ENCODE data around the gene TMEM60.

The TMEM60 gene

DNA sequence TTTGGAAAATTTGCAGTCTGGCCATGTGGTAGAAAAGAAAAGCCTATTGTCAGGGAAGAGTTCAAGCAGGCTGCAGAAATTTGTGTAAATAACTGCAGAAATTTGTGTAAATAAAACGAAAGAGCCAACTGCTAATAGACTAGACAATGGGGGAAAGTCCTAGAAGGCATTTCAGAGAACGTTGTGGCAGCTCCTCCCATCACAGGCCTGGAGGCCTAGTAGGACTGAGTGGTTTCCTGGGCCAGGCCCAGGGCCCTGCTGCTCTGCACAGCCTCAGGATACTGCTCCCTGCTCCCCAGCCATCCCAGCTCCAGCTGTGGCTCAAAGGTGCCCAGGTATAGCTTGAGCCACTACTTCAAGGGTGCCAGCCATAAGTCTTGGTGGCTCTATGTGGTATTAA lies 51.1 kb downstream of the TMEM60 start:
- H3K9ac ChIP-seq = no peak overlapping the region
- H3K79me2 ChIP-seq (ENCODE audit: insufficient read depth, low read depth) = peaks cover 10% of the 10 kb centered on the region; the same call in 1 of the 2 replicates
- H3K4me2 ChIP-seq = no peak overlapping the region
- H4K20me1 ChIP-seq (ENCODE audit: insufficient read depth) = no peaks in the 10 kb centered on the region
- H3K36me3 ChIP-seq (ENCODE audit: insufficient read depth) = no peaks in the 10 kb centered on the region; the same call in 1 of the 2 replicates
- TF ChIP-seq, protein P1, sequence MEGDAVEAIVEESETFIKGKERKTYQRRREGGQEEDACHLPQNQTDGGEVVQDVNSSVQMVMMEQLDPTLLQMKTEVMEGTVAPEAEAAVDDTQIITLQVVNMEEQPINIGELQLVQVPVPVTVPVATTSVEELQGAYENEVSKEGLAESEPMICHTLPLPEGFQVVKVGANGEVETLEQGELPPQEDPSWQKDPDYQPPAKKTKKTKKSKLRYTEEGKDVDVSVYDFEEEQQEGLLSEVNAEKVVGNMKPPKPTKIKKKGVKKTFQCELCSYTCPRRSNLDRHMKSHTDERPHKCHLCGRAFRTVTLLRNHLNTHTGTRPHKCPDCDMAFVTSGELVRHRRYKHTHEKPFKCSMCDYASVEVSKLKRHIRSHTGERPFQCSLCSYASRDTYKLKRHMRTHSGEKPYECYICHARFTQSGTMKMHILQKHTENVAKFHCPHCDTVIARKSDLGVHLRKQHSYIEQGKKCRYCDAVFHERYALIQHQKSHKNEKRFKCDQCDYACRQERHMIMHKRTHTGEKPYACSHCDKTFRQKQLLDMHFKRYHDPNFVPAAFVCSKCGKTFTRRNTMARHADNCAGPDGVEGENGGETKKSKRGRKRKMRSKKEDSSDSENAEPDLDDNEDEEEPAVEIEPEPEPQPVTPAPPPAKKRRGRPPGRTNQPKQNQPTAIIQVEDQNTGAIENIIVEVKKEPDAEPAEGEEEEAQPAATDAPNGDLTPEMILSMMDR (conservative IDR thresholded peaks at IDR 0.05; ENCODE audit: low read depth, low read length) = no peak
- H3K4me3 ChIP-seq (IDR thresholded peaks at IDR 0.05; ENCODE audit: insufficient read depth, low read depth, low read length) = no peak overlapping the region
- no peaks in the 10 kb centered on the region for H3K27me3 ChIP-seq (ENCODE audit: insufficient read depth, low read depth)
- no peak overlapping the region for H3K27ac ChIP-seq
- no peaks in the 10 kb centered on the region for H3K4me1 ChIP-seq (ENCODE audit: low read depth, poor library complexity, severe bottlenecking)
- no peak overlapping the region for H2AFZ ChIP-seq (ENCODE audit: low read depth)

DNA sequence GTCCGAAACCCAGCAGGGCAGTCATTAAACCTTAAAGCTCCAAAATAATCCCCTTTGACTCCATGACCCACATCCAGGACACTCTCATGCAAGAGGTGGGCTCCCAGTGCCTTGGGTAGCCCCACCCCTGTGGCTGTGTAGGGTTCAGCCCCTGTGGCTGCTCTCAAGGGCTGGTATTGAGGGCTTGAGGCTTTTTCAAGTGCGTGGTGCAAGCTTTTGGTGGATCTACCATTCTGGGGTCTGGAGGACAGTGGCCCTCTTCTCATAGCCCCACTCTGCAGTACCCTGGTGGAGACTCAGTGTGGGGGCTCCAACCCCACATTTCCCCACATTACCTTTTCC lies 51.4 kb downstream of the TMEM60 start:
- Histone ChIP-seq H3K4me2 (no peak overlapping the region), H3K36me3 (ENCODE audit: insufficient read depth) (no peaks in the 10 kb centered on the region; the same call in 1 of the 2 replicates), H3K27ac (no peak overlapping the region), H3K4me1 (ENCODE audit: low read depth, poor library complexity, severe bottlenecking) (no peaks in the 10 kb centered on the region), H2AFZ (ENCODE audit: low read depth) (no peak overlapping the region), H3K9ac (no peak overlapping the region), H4K20me1 (ENCODE audit: insufficient read depth) (no peaks in the 10 kb centered on the region), H3K4me3 (IDR thresholded peaks at IDR 0.05; ENCODE audit: insufficient read depth, low read depth, low read length) (no peak overlapping the region), H3K79me2 (ENCODE audit: insufficient read depth, low read depth) (peaks cover 11% of the 10 kb centered on the region; the same call in 1 of the 2 replicates), H3K27me3 (ENCODE audit: insufficient read depth, low read depth) (no peaks in the 10 kb centered on the region)
- TF ChIP-seq, protein P1 (conservative IDR thresholded peaks at IDR 0.05; ENCODE audit: low read depth, low read length) = no peak

DNA sequence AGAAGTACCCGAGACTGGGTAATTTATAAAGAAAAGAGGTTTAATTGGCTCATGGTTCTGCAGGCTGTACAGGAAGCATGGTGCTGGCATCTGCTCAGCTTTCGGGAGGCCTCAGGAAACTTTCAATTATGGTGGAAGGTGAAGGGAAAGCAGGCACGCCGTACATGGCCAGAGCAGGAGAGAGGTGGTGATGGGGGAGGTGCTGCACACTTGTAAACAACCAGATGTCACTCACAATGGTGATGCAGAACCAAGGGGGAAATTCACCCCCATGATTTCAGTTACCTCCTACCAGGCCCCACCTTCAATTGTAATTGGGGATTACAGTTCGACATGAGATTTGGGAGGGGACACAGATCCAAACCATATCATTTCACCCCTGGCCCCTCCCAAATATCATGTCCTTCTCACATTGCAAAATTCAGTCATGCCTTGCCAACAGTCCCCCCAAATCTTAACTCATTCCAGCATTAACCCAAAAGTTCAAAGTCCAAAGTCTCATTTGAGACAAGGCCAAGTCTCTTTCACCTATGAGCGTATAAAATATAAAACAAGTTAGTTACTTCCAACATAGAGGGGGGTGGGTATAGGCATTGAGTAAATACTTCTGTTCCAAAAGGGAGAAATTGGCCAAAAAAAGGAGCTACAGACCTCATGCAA lies 51.9 kb downstream of the TMEM60 start:
- TF ChIP-seq, protein P1 (conservative IDR thresholded peaks at IDR 0.05; ENCODE audit: low read depth, low read length) = no peak
- Histone ChIP-seq H3K36me3 (ENCODE audit: insufficient read depth) (no peaks in the 10 kb centered on the region; the same call in 1 of the 2 replicates), H3K9ac (no peak overlapping the region), H3K4me2 (no peak overlapping the region), H2AFZ (ENCODE audit: low read depth) (no peak overlapping the region), H4K20me1 (ENCODE audit: insufficient read depth) (no peaks in the 10 kb centered on the region), H3K4me1 (ENCODE audit: low read depth, poor library complexity, severe bottlenecking) (no peaks in the 10 kb centered on the region), H3K27ac (no peak overlapping the region), H3K79me2 (ENCODE audit: insufficient read depth, low read depth) (peaks cover 11% of the 10 kb centered on the region; the same call in 1 of the 2 replicates), H3K27me3 (ENCODE audit: insufficient read depth, low read depth) (no peaks in the 10 kb centered on the region), H3K4me3 (IDR thresholded peaks at IDR 0.05; ENCODE audit: insufficient read depth, low read depth, low read length) (no peak overlapping the region)

DNA sequence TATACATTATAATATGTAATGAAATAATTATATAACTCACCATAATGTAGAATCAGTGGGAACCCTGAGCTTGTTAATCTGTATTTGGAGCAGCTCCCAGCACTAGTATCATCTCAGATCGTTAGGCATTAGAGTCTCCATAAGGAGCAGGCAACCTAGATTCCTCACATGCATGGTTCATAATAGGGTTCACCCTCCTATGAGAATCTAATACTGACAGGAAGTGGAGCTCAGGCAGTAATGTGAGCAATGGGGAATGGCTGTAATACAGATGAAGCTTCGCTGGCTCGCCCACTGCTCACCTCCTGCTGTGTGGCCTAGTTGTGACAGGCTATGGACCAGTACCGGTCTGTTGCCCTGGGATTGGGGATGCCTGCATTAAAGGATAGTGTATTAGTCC lies 52.5 kb downstream of the TMEM60 start:
- Histone ChIP-seq H4K20me1 (ENCODE audit: insufficient read depth) (no peaks in the 10 kb centered on the region), H3K9ac (no peak overlapping the region), H3K4me3 (IDR thresholded peaks at IDR 0.05; ENCODE audit: insufficient read depth, low read depth, low read length) (no peak overlapping the region), H2AFZ (ENCODE audit: low read depth) (no peak overlapping the region), H3K4me1 (ENCODE audit: low read depth, poor library complexity, severe bottlenecking) (no peaks in the 10 kb centered on the region), H3K4me2 (no peak overlapping the region), H3K27me3 (ENCODE audit: insufficient read depth, low read depth) (no peaks in the 10 kb centered on the region), H3K36me3 (ENCODE audit: insufficient read depth) (no peaks in the 10 kb centered on the region; the same call in 1 of the 2 replicates), H3K79me2 (ENCODE audit: insufficient read depth, low read depth) (peaks cover 9% of the 10 kb centered on the region; the same call in 1 of the 2 replicates), H3K27ac (no peak overlapping the region)
- TF ChIP-seq, protein P1 (conservative IDR thresholded peaks at IDR 0.05; ENCODE audit: low read depth, low read length) = no peak
